ENCODE measurements around the gene CLIP4.

DNA sequence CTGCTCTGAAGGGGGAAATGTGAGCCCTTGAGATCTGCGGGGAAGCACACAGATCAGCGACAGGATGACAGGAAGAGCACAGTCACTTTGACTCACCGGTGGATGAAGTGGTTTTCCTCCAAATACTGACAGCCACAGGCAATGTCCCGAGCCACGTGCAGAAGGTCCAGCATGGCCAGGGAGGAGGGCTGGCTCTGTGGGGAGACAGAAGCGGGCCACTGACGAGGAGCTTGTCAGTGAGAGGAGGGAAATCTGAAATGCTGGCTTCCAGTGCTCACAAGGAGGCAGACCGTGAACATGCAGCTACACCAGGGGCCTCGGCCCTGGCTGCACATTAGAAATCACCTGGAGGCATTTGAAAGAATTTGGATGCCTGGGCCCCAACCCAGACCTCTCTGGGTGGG lies 98.7 kb downstream of the CLIP4 start:
- no peak for TF ChIP-seq POLR2A (IDR thresholded peaks at IDR 0.05)
- TF ChIP-seq, protein P1, sequence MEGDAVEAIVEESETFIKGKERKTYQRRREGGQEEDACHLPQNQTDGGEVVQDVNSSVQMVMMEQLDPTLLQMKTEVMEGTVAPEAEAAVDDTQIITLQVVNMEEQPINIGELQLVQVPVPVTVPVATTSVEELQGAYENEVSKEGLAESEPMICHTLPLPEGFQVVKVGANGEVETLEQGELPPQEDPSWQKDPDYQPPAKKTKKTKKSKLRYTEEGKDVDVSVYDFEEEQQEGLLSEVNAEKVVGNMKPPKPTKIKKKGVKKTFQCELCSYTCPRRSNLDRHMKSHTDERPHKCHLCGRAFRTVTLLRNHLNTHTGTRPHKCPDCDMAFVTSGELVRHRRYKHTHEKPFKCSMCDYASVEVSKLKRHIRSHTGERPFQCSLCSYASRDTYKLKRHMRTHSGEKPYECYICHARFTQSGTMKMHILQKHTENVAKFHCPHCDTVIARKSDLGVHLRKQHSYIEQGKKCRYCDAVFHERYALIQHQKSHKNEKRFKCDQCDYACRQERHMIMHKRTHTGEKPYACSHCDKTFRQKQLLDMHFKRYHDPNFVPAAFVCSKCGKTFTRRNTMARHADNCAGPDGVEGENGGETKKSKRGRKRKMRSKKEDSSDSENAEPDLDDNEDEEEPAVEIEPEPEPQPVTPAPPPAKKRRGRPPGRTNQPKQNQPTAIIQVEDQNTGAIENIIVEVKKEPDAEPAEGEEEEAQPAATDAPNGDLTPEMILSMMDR (IDR thresholded peaks at IDR 0.05 in 8 of 11, conservative IDR thresholded peaks at IDR 0.05 in 3 of 11): no peak
